MCF 10A (cell line): Measurements from ENCODE around the gene TRAPPC5. TPM values are rescaled to one million over a fixed set of nuclear protein-coding genes. Genes with fewer than 3 reads are reported as not detected.

ENCODE experiments used
- BruUV-seq: library from RNA; stranded (reverse); fragments of 400-500 nt; replicated peaks from 2 replicates; lab custom pipeline; 2021; lab: Mats Ljungman, UMichigan
- CTCF ChIA-PET: fragments of 300-600 bp; sonication (Branson Sonifier 250); formaldehyde crosslinking; extraction: SDS; loops from one replicate; lab custom pipeline; 2021; ENCODE audit warnings: antibody characterized with exemption, inconsistent platforms; lab: Yijun Ruan, JAX
- POLR2A ChIA-PET: fragments of 300-600, 350-650 bp; sonication (Branson Sonifier 250); formaldehyde crosslinking; extraction: SDS; loops from one replicate; lab custom pipeline; 2020; ENCODE audit warnings: antibody characterized with exemption, inconsistent platforms; lab: Yijun Ruan, JAX
- DNase-seq: peaks from one replicate; pipeline ENCODE4 v3.0.0-alpha.2; 2018; ENCODE audit not compliant: unreplicated experiment
- H3K27ac Mint-ChIP-seq: one replicate; pipeline ENCODE4 v1.8.0; 2022; ENCODE audit warnings: mild to moderate bottlenecking, low read depth, mixed read lengths; ENCODE audit not compliant: unreplicated experiment
- H3K27me3 Mint-ChIP-seq: one replicate; pipeline ENCODE4 v1.8.0; 2022; ENCODE audit warnings: mixed read lengths; ENCODE audit not compliant: insufficient read depth, unreplicated experiment
- H3K36me3 Mint-ChIP-seq: one replicate; pipeline ENCODE4 v1.8.0; 2022; ENCODE audit warnings: mild to moderate bottlenecking, moderate library complexity, mixed read lengths; ENCODE audit not compliant: insufficient read depth, unreplicated experiment
- H3K4me1 Mint-ChIP-seq: one replicate; pipeline ENCODE4 v1.8.0; 2022; ENCODE audit warnings: mixed read lengths; ENCODE audit not compliant: insufficient read depth, unreplicated experiment
- H3K4me3 Mint-ChIP-seq: one replicate; pipeline ENCODE4 v1.8.0; 2022; ENCODE audit warnings: mild to moderate bottlenecking, moderate library complexity, mixed read lengths; ENCODE audit not compliant: unreplicated experiment
- H3K9me3 Mint-ChIP-seq: one replicate; pipeline ENCODE4 v1.8.0; 2022; ENCODE audit warnings: mixed read lengths; ENCODE audit not compliant: unreplicated experiment
- intact Hi-C: fragments of 100-400 bp; cut with micrococcal nuclease; formaldehyde crosslinking; loops from 2 replicates; pipeline ENCODE4 v1.14.1; 2022
- total RNA-seq: library from RNA; stranded (reverse); gene quantifications from 2 replicates; pipeline ENCODE4 v1.2.3, GENCODE V29; 2022
- TF ChIP-seq, protein P1 (sequence below): fragments of 200-600 bp; IDR thresholded peaks from one replicate; pipeline ENCODE4 v1.8.0; 2022; ENCODE audit warnings: antibody characterized with exemption, mild to moderate bottlenecking; ENCODE audit not compliant: unreplicated experiment

TRAPPC5 gene
- total RNA-seq, 1 experiment from 2014 or later = 123 TPM

DNA sequence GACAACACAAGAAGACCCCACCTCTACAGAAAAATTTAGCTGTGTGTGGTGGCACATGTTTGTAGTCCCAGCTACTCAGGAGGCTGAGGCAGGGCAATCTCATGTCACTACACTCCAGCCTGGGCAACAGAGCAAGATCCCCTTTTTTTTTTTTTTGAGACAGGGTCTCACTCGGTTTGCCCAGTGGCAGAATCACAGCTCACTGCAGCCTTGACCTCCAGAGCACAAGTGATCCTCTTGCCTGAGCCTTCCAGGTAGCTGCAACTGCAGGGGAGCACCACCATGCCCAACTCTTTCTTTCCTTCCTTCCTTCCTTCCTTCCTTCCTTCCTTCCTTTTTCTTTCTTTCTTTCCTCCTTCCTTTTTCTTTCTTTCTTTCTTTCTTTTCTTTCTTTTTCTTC lies 55.5 kb downstream of the TRAPPC5 start:
- H3K4me1 Mint-ChIP-seq = peaks cover 11% of the 10 kb centered on the region
- intact Hi-C loops = no loop called here
- no peak overlapping the region for H3K4me3 Mint-ChIP-seq
- TF ChIP-seq, protein P1, sequence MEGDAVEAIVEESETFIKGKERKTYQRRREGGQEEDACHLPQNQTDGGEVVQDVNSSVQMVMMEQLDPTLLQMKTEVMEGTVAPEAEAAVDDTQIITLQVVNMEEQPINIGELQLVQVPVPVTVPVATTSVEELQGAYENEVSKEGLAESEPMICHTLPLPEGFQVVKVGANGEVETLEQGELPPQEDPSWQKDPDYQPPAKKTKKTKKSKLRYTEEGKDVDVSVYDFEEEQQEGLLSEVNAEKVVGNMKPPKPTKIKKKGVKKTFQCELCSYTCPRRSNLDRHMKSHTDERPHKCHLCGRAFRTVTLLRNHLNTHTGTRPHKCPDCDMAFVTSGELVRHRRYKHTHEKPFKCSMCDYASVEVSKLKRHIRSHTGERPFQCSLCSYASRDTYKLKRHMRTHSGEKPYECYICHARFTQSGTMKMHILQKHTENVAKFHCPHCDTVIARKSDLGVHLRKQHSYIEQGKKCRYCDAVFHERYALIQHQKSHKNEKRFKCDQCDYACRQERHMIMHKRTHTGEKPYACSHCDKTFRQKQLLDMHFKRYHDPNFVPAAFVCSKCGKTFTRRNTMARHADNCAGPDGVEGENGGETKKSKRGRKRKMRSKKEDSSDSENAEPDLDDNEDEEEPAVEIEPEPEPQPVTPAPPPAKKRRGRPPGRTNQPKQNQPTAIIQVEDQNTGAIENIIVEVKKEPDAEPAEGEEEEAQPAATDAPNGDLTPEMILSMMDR = no peak
- H3K27ac Mint-ChIP-seq = peak overlapping the region; percentile 24
- no peak for DNase-seq
- CTCF ChIA-PET = interaction anchor here (0.6 kb wide), 1 partner anchor 531 kb away, joined by 4 read pairs; no protein-coding TSS in a partner anchor
- peaks cover 68% of the 10 kb centered on the region for H3K27me3 Mint-ChIP-seq
- POLR2A ChIA-PET = no interaction called here
- H3K9me3 Mint-ChIP-seq = no peaks in the 10 kb centered on the region
- no TSS peak for BruUV-seq
- H3K36me3 Mint-ChIP-seq = no peaks in the 10 kb centered on the region

DNA sequence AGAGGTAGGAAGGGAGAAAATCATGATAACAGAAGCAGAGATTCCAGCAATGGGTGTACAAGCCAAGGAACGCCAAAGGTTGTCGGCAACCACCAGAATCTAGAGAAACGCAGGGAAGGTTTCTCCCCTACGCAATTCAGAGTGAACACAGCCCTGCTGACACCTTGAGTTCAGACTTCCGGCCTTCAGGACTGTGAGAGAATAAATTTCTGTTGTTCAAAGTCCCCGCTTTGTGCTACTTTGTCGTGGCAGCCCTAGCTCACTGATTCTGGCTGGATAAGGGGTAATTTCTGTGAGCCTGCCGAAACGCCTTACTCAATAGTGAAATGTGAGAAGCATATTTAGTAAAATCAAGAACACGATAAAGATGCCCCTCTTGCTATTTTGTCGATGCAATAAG lies 56.6 kb downstream of the TRAPPC5 start:
- BruUV-seq = no TSS peak
- Mint-ChIP-seq H3K27me3 (peaks cover 79% of the 10 kb centered on the region), H3K4me1 (peaks cover 11% of the 10 kb centered on the region), H3K36me3 (no peaks in the 10 kb centered on the region), H3K4me3 (no peak overlapping the region), H3K9me3 (no peaks in the 10 kb centered on the region), H3K27ac (no peak overlapping the region)
- CTCF ChIA-PET = no interaction called here
- intact Hi-C loops = no loop called here
- TF ChIP-seq, protein P1 = no peak
- DNase-seq = no peak
- POLR2A ChIA-PET = no interaction called here

Other genes with a start within 250 kb of the TRAPPC5 start
- 5.5 and 6.4 TPM in 2 replicates for gene PEX11G, start 191.8 kb upstream of the TRAPPC5 start, total RNA-seq
- gene ZNF358, start 164.7 kb upstream of the TRAPPC5 start, total RNA-seq = 16.9 and 17.7 TPM in 2 replicates
- gene MCOLN1, start 158.2 kb upstream of the TRAPPC5 start, total RNA-seq = 10.8 and 13.9 TPM in 2 replicates
- gene PNPLA6, start 145.1 kb upstream of the TRAPPC5 start, total RNA-seq = 75.8 and 96.1 TPM in 2 replicates
- gene CAMSAP3, start 85.0 kb upstream of the TRAPPC5 start, total RNA-seq = 6.7 and 9.1 TPM in 2 replicates
- gene XAB2, start 51.3 kb upstream of the TRAPPC5 start, total RNA-seq = 28.7 and 29.4 TPM in 2 replicates
- 53.9 and 101 TPM in 2 replicates for gene PET100, start 51.0 kb upstream of the TRAPPC5 start, total RNA-seq
- gene PCP2, start 47.1 kb upstream of the TRAPPC5 start, total RNA-seq = not detected in 2 replicates
- gene STXBP2, start 43.7 kb upstream of the TRAPPC5 start, total RNA-seq = 94.4 and 102 TPM in 2 replicates
- gene RETN, start 11.8 kb upstream of the TRAPPC5 start, total RNA-seq = not detected in 2 replicates
- 0.44 TPM in 1 of 2 replicates, not detected in the other for gene MCEMP1, start 3.7 kb upstream of the TRAPPC5 start, total RNA-seq
- not detected in 2 replicates for gene FCER2, start 21.3 kb downstream of the TRAPPC5 start, total RNA-seq
- gene CLEC4G, start 51.3 kb downstream of the TRAPPC5 start, total RNA-seq = not detected in 2 replicates
- gene CD209, start 66.7 kb downstream of the TRAPPC5 start, total RNA-seq = not detected in 2 replicates
- not detected in 2 replicates for gene CLEC4M, start 82.4 kb downstream of the TRAPPC5 start, total RNA-seq
- gene EVI5L, start 149.4 kb downstream of the TRAPPC5 start, total RNA-seq = 23.6 and 25.7 TPM in 2 replicates
- gene PRR36, start 193.6 kb downstream of the TRAPPC5 start, total RNA-seq = 0.10 and 0.26 TPM in 2 replicates
- gene LRRC8E, start 207.7 kb downstream of the TRAPPC5 start, total RNA-seq = 10.3 and 11.8 TPM in 2 replicates
- 30.5 and 36.3 TPM in 2 replicates for gene MAP2K7, start 223.0 kb downstream of the TRAPPC5 start, total RNA-seq
- gene TGFBR3L, start 234.0 kb downstream of the TRAPPC5 start, total RNA-seq = 3.3 and 4.5 TPM in 2 replicates
- 24.1 and 27.1 TPM in 2 replicates for gene SNAPC2, start 239.5 kb downstream of the TRAPPC5 start, total RNA-seq
- 4.0 and 5.2 TPM in 2 replicates for gene CTXN1, start 245.3 kb downstream of the TRAPPC5 start, total RNA-seq